HS-5 (cell line): ENCODE data around the gene CNOT6.

Experiments
- DNase-seq: peaks from one replicate; pipeline ENCODE4 v3.0.0-alpha.2; 2012; ENCODE audit warnings: low read depth

The CNOT6 gene

DNA sequence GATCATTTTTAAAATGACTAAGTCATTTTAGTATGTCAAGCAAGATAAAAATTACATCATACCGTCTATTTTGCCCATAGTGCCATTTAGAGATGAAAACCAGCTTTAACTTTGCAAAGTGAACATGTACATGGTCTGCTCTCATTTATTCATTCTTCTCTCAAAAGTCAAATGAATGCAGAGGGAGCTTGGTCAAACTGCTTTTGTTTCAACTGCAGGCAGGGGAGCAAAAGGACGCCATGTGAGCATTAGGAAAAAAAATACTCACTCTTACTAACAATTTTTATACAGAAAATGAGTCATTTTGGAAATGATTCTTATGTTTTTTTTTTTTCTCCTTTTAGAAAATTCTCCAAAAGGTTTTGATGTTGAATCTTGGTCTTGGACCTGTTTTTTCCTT is 81.4 kb downstream of the CNOT6 start:
- no peak for DNase-seq

DNA sequence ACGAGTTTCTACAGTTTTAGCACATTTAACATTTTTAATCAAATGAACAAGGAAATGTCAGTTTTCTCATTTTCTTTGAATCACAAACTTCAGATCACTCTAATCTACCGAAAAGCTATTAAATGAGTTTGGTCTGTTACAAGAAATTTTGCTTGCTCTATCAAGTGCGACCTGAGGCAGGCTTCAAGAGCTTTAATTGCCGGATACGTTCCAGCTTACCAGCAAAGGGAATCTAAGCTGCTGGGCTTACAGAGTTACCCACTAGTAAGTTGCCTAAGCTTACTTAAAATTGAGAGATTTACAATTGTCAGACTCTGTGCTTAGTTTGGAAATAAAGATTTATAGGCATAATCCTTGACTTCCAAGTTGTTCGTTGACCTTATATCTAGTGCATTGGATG is 86.5 kb downstream of the CNOT6 start:
- DNase-seq: no peak

DNA sequence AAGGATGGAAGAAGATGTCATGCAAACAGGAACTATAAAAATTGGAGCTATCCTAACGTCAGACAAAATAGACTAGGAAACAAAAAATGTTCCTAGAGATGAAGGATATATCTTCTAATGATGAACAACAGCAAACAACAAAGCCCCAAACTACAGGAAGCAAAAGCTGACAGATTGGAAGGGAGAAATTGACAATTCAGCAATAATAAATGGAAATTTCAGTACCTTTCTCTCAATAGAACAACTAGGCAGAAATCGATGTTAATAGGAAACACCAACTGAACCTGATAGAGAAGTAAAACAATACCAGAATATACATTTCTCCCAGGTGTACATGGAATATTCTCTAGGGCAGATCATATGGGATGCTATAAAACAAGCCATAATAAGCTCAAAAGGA is 89.6 kb downstream of the CNOT6 start:
- DNase-seq: no peak

DNA sequence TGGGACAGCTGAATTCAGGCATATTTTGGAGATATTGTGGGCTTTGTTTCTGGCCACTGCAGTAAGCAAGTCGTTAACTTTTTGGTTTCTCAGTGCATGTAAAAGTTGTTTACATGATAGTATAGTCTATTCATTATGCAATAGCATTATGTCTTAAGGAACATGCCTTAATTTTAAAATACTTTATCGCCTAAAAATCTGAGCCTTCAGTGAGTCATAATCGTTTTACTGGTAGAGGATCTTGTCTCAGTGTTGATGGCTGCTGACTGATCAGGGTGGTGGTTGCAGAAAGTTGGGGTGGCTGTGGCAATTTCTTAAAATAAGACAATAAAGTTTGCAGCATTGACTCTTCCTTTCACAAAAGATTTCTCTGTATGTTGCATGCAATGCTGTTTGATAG is 92.0 kb downstream of the CNOT6 start:
- no peak for DNase-seq

DNA sequence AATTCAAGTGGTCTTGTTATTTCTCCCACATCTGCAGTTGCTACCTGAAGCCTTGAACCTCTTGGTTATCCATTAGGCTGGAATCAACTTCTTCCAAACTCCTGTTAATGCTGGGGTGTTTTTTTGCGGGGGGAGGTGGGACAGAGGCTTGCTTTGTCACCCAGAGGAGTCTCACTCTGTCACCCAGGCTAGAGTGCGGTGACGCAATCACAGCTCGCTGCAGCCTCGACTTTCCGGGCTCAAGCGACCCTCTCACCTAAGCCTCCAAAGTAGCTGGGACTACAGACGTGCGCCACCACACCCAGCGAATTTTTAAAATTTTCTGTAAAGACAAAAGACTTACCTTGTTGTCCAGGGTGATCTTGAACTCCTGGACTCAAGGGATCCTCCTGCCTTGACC is 92.7 kb downstream of the CNOT6 start:
- DNase-seq: no peak

DNA sequence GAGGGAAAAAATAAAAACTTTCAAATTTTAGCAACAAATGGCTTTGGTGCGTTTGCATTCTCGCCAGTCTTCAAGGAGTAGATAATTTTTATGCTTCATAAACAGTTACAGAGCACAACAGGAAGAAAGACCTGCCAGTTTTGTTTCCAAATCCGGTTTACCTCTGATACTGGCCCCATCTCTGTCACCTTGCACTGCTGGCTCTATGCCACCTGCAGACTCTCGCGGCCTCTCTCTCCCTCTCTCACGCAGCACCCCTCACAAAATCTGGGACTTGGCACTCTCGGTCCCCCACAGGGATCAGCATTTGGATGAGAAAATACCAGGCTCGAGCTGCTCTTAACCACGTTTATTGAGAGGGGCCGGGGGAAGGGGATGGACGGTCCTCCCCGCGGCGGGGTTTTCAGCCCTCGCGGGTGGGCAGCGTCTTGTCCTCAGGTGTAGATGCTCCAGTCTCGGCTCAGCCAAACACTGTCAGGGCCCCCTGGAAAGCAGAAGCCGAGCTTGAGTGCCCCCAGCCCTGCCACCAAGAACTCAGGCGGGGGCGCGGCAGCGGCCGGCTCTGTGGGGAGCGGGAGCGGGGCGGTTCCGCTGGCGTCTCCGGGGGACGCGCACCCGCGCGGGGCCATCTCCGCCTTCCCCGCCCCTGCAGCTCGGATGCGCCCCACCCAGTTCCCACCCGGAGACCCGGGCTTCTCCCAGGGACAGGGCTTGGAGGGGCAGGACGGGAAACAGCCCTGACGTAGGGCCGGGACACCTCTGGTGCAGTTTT is 95.8 kb downstream of the CNOT6 start:
- no peak for DNase-seq

DNA sequence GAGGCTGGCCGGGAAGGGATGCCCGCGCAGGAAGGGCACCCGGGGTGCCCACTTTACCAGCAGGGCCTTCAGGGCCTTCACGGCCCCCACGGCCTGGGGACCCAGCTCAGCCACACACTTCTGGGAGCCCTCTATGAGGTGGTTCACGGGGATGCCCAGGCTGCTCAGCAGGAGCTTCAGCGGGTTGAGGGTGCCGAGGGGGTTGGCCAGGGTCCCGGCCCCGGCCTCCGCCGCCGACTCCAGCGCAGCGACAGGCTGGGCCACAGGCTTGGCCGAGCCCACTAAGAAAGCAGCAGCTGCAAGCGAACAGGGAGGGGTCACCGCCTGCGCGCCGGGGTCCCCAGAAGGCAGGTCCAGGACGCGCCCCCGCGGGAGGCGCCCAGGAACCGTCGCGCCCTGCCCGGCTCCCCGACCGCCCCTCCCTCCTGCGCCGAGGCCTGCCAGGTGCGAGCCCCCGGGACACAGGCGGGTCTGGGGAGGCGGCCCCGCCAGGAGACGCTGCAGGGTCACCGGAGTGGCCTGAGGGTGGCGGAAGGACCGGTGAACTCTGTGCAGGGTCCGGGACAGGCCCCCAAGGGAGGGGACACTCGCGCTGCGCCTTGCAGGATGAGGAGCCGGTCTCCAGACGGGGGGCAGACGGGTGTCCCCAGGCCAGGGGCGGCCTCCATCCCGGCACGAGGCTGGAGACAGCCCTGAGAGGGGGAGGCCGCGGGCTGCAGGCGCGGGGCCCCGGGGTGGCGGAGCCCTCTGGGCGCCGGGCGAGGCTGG is 96.5 kb downstream of the CNOT6 start:
- no peak for DNase-seq

DNA sequence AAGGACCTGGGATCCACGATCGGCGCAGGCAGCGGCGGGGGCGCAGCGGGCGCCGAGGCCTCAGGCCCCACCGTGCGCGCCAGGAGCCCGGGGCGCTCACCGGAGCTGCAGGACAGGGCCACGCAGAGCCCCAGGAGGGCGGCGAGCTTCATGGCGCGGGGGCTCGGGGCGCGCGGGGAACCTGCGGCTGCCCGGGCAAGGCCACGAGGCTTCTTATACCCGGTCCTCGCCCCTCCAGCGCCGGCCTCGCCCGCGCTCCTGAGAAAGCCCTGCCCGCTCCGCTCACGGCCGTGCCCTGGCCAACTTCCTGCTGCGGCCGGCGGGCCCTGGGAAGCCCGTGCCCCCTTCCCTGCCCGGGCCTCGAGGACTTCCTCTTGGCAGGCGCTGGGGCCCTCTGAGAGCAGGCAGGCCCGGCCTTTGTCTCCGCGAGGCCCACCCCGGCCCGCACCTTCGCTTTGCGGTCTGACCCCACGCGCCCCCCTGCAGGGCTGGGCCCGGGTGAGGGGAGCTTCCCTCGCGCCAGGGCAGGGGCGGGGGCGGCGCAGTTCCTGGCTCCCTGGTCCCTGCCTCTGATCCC is 97.2 kb downstream of the CNOT6 start, which contains the start of gene SCGB3A1:
Gene SCGB3A1 (minus strand): TSS at position 189 of the 577 bp plus-strand sequence. CDS start 37 bp downstream, at position 152.
- DNase-seq: no peak

DNA sequence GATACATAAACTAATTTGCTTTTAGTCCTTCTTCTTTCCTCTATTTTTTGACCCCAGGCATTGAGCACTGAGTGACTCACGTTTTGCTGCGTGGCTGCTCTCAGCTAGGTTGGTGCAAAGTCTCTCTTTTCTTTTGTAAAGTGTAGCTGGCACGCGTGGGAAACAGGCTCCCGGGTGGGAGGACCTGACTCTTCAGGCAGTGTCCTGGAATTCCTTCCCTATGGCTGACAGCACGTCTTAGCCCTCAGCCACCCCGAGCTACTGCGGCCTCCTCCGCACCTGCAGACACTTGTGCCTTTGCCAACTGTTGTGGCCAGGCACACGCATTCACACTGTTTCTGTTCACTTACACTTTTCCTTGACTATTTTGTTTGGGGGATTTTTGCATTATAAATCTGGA is 98.0 kb downstream of the CNOT6 start:
- DNase-seq: no peak

DNA sequence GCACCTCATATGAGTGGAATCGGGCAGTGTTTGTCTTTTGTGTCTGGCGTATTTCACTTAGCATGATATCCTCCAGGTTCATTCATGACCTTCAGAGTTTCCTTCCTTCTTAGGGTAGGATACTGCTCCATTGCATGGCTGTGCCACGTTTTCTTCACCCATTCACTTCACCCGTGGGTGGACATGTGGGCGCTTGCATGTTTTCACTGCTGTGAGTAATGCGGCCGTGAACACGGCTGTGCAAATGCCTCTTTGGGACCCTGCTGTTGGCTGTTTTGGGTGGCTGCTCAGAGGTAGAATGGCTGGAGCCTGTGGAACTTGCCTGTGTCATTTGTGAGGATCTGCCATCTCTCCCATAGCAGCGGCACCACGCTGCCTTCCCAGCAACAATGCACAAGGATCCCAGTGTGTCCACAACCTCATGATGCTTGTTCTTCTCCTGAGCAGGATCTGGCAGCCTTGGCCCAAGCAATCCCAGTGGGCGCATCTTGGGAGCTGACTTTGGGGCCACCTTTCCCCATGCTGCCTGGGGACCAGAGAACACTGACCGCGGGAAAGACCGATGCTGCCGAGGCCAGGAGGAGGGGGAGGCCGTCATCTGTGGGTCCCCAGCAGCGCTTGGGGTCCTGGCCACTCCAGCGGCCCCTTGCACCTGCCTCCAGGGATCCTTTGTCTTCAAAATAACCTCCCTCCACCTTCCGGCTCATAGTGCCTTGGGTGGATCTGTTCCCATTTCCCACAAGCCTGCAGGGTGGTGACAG is 99.4 kb downstream of the CNOT6 start:
- no peak for DNase-seq

DNA sequence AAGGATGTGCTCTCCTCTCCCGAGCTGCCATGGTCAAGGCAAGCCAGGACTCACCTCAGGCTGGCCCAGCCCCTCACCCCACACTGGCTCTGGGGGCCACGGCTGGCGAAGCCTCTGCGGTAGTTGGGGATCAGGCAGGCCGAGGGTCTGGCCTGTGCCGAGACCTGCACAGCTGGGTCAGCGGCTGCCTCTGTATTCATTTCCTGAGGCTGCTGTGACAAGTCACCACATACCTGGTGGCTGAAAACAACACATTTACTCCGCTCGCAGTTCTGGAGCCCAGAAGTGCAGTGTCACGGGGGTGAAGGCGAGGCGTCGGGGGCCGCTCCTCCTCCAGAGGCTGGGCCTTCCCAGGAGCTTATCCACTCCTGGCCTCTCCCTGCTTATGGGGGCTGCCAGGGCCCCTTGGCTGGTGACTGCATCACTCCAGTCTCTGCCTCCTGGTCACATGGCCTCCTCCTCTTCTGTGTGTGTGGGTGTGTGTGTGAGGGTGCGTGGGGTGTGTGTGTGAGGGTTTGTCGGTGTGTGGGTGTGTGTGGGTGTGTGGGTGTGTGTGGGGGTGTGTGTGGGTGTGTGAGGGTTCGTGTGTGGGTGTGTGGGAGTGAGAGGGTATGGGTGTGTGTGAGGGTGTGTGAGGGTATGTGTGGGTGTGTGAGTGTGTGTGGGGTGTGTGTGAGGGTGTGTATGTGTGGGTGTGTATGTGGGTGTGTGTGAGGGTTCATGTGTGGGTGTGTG is 100.3 kb downstream of the CNOT6 start:
- DNase-seq: no peak

DNA sequence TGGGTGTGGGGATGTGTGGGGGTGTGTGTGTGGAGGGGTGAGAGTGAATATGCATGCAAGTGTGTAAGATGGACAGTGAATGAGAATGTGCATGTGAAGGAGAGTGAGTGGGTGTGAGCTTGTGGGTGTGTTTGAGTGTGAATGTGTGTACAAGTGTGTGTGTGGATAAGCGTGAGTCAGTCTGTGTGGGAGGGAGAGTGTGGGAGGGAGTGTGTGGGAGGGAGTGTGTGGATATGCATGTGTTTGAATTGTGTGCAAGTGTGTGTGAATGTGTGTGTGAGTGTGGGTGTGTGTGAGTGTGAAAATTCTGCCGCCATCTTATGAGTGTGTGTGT is 100.8 kb downstream of the CNOT6 start:
- DNase-seq: no peak

DNA sequence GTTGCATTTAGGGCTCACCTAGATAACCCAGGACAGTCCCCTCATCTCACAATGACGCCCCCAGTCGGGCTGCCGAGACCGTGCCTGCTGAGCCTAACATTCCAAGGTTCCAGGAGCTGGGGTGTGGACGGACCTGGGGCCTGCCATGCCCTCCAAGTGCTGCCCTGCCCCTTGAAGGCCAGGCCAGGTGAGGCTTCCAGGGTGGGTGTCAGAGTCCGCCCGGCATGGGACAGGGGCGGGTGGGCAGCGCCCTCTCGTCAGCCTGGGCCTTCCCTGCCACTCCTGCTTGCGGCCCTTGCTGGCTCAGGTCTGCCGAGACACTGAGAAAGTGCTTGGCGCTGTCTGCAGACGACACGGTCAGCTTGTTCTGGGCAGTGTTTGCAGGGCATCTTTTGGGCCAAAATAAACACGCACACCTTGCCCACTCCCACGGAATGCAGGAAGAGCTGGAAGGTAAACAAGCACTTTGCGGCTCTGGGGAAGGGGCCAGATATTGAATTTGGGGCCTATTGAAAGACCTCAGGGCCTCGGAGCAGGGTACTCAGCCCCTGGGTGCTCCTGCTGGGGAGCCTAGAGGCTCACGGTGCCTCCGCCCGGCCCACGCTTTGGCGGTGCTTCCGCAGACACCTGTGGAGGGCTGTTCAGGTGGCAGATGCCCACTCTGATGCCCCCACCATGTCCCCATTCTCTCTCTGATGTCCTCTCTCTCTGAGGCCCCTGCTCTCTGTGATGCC is 101.4 kb downstream of the CNOT6 start:
- DNase-seq: no peak

DNA sequence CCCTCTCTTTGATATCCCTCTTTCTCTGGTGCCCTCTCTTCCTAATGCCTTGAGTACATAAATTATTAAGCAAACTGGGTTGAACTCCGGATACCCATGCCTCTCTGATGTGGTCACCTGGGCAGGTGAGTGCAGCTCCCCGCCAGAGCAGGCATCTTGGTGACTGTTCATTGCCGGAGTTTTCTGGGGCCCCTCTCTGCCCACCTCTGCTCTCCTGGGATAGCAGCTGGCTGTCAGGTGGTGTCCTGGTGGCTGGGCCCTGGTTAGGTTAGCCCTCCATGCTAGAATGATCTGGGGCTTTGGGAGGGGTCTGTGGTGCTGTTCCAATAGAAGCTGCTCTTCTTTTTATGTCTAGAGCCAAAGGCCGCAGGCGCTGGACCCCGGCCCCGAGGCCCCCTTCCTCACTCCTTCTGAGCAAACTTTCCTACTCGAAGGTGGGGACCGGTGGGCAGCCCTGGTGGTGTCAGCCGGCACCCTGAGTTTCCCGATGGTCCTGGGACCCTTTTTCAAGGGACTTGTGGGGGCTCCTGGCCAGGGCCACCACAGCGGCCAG is 102.0 kb downstream of the CNOT6 start:
- DNase-seq: no peak

DNA sequence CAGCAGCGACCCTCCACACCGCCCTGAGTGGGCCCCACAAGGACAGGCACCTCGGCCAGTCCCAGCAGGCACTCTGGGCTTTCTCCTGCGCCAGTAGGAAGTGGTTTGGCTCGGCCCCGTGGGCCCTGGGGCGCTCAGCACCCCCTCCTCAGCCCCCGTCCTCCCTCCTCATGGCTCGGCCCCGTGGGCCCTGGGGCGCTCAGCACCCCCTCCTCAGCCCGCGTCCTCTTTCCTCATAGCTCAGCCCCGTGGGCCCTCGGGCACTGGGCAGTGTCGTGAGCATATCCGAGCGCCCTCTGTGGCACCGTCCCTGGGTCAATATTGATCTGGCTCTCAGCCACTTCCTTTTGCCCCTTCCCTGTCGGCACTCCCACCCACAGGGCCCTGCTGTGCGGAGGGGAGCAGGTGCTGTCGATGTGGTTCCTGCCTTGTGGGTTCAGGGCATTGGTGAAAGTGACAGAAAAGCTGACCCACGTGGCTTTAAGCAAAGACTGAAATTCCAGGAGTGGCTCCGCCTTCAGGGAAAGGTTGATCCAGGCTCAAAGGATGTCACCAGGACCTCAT is 102.6 kb downstream of the CNOT6 start:
- no peak for DNase-seq

DNA sequence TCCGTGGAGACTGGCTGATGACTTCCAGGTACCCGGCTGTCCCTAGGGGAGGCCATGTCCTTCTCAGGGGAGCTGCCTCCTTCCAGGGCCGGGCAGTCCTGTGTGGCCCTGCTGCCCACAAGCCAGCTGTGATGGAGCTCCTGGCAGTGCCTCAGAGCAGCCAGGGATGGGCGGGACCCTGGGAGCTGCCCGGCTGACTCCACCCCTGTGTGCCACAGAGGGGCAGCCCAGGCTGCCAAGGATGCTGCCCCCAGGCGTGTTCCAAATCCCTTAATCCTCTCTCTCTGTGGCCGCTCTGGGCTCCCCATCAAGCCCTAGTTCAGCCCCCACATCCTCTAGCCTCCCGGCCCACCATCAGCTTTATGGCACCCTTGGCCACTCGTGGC is 104.1 kb downstream of the CNOT6 start:
- no peak for DNase-seq

DNA sequence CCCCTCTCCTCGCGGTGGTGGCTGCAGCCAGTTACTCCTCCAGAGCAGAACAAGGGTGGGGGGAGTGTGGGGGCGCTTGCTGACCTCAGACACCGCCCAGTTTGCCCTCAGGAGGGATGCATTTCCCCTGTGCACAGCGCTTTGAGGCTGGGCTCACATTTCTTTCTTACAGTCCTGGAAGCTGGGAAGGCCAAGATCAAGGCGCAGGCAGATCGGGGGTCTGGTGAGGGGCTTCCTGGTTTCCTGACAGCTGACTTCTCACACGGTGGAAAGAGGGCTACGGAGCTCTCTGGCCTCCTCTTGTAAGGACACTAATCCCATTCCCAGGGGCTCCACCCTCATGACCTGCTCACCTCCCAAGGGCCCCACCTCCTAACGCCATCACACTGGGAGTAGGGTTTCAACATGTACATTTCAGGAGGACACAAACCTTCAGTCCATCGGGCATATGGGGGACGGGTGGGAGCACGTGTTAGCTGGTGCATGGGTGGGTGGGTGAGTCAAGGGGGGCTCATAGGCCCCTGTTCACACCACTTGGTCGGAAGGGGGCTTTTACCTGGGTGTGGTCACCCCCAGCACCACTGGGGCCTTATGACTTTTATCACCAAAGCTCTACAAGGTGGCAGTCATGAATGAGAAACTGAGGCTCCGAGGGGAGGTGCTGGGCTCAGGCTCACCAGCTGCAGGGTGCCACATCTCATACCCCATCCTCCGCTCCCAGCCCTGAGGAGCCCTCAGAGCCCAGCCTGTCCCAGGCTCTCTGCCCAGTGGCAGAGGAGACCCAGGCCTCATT is 104.8 kb downstream of the CNOT6 start:
- no peak for DNase-seq

DNA sequence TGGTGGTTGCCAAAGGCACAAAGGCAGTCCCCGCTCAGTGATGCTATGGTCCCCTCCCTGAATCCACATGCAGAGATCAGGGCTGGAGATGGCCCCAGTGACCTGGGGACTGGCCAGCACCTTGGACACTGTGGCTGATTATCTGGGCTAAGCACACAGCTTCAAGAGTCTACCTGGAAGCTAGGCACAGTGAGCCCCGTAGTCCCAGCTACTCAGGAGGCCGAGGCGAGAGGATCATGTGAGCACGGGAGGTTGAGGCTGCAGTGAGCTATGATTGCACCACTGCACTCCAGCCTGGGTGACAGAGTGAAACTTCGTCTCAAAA is 105.4 kb downstream of the CNOT6 start:
- no peak for DNase-seq

DNA sequence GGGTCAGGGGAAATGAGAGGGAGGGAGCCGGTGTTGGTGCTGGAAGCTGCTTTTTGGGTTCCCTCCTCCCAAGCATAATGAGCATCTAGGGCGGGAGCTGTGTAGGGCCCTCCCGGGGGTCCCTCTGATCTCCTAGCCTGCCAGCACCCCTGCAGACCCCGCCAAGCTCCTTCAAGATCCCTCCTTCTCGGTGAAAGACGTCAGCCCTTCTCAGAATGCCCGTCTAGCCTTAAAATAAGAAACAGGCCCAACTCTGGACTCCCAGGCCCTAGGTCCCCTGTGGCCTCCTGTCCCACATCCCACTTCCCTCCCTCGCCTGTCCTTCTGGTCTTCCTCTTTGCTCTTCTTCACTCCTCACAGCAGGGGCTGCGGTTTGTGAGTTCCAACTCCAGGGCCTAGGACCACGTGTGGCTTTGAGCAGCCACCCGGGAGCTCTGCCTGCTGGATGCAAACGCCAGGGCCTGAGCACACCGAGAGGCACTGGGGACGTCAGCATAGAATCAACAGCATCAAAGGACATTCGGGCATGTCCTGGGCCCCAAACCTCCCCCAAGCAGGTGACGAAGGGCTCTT is 105.9 kb downstream of the CNOT6 start:
- no peak for DNase-seq
